GM12801 (cell line): ENCODE results near the gene F12.

Experiments used
- TF ChIP-seq, protein P1 (sequence below): IDR thresholded peaks from one replicate; pipeline ENCODE4 v1.5.1; 2011; ENCODE audit warnings: control low read depth; ENCODE audit not compliant: insufficient read length; ENCODE audit errors: extremely low read depth

F12 gene

DNA sequence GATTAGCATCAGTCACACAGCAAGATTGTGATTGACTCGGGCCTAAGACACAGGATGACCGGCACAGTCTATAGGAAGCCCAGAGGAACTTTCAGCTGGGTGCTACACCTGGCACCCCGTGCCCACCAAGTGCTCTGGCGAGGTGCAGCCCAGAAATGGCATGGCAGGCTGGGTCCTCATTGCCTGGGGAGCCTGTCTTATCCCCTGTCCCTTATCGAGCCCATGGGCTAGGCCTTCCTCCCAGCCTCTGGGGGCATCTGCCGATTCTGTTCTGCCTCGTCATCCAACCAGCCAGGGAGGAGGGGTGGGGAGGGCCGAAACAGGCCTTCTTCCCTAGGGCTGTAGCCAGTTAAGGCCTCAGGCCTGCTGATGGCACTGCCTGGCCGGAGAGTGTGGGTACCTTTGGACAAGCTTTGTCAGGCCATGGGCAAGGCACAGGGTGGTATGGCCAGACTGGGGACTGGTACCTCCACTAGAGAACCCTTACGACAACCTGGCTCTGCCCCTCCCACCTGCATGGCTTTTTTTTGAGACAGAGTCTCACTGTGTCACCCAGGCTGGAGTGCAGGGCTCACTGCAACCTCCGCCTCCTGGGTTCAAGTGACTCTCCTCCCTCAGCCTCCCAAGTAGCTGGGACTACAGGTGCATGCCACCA, 18.7 kb upstream of the F12 start:
- TF ChIP-seq, protein P1, sequence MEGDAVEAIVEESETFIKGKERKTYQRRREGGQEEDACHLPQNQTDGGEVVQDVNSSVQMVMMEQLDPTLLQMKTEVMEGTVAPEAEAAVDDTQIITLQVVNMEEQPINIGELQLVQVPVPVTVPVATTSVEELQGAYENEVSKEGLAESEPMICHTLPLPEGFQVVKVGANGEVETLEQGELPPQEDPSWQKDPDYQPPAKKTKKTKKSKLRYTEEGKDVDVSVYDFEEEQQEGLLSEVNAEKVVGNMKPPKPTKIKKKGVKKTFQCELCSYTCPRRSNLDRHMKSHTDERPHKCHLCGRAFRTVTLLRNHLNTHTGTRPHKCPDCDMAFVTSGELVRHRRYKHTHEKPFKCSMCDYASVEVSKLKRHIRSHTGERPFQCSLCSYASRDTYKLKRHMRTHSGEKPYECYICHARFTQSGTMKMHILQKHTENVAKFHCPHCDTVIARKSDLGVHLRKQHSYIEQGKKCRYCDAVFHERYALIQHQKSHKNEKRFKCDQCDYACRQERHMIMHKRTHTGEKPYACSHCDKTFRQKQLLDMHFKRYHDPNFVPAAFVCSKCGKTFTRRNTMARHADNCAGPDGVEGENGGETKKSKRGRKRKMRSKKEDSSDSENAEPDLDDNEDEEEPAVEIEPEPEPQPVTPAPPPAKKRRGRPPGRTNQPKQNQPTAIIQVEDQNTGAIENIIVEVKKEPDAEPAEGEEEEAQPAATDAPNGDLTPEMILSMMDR, result no peak

- TF ChIP-seq, protein P1, result no peak
Observed at GRCh38 chr5:177427211-177427822, 18.0 kb upstream of the F12 start.

GRCh38 chr5:177426566-177427210, 17.3 kb upstream of the F12 start, which contains the start of gene GRK6:
Gene GRK6 (plus strand): TSS chr5:177426676. CDS start chr5:177426846, 170 bp downstream.
- TF ChIP-seq, protein P1, result no peak

GRCh38 chr5:177425801-177426565, 16.6 kb upstream of the F12 start:
- TF ChIP-seq, protein P1, result no peak

GRCh38 chr5:177425196-177425800, 15.9 kb upstream of the F12 start:
- TF ChIP-seq, protein P1, result no peak

DNA sequence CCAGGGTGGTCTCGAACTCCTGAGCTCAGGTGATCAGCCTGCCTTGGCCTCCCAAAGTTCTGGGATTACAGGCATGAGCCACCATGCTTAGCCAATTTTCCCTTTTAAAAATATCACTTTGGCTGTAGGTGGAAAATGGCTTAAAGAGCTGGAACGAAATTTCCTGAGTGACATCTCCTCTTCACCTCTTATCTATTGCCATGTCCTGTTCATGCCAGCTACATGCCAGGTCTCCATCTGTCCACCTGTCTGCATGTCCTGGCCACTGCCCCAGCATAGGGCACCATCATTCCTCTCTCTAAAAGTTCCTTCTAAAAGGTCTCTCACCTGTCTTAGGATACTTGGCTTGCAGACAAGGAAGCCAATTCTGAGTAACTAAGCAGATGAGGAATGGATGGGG, 14.3 kb upstream of the F12 start:
- TF ChIP-seq, protein P1, result no peak
